HepG2 (cell line): Measurements from ENCODE around the gene THPO. TPM values are rescaled to one million over a fixed set of nuclear protein-coding genes. Genes with fewer than 3 reads are reported as not detected.

ENCODE experiments used
- ATAC-seq: fragments of 200-7000 bp; cut with Tn5 transposase; 3 replicates; pipeline ENCODE4 v1.9.1; 2020; ENCODE audit warnings: mild to moderate bottlenecking, moderate library complexity
- BruUV-seq: library from RNA; stranded (reverse); fragments of 400-500 nt; replicated peaks from 2 replicates; lab custom pipeline; 2021; lab: Mats Ljungman, UMichigan
- CTCF ChIA-PET: fragments of 300-600 bp; formaldehyde crosslinking; extraction: SDS; loops from one replicate; lab custom pipeline; 2021; ENCODE audit warnings: low total read pairs, inconsistent platforms, low intra/inter-chr PET ratio; lab: Yijun Ruan, JAX
- POLR2A ChIA-PET: fragments of 350-600 bp; sonication (Branson Sonifier 250); formaldehyde crosslinking; loops from one replicate; lab custom pipeline; 2020; ENCODE audit warnings: antibody characterized with exemption, inconsistent platforms; lab: Yijun Ruan, JAX
- DNase-seq: peaks from one replicate; pipeline ENCODE4 v3.0.0-alpha.2; 2015; ENCODE audit warnings: low spot score
- FAIRE-seq: peaks from 3 replicates; lab custom pipeline; 2011; peaks lifted over from hg19 to GRCh38; lab: Jason Lieb, UNC
- H2AFZ ChIP-seq: one replicate; pipeline ENCODE4 v1.6.1; 2011; ENCODE audit warnings: low read length, inconsistent platforms
- H3K27ac ChIP-seq: fragments of 300-600 bp; 3 replicates; pipeline ENCODE4 v1.8.0; 2011; ENCODE audit warnings: mixed run types, mild to moderate bottlenecking, mixed read lengths, low read length, inconsistent platforms; ENCODE audit not compliant: insufficient read depth; ENCODE audit errors: extremely low read length
- H3K27me3 ChIP-seq, 2 experiments: fragments of 200-600 bp in 1 of 2; 2 replicates in 1 of 2; 3 replicates in 1 of 2; pipeline versions ENCODE4 v1.6.0 to v1.8.0; 2011; ENCODE audit warnings: low read length in 2 of 2, mild to moderate bottlenecking in 2 of 2, moderate library complexity in 2 of 2, inconsistent platforms in 1 of 2; ENCODE audit not compliant: insufficient read depth in 2 of 2, control insufficient read depth in 1 of 2
- H3K36me3 ChIP-seq, 2 experiments: fragments of 200-600 bp in 1 of 2; replicated peaks in 1 of 2; 2 replicates in 1 of 2; 3 replicates in 1 of 2; pipeline versions ENCODE4 v1.5.1 to v1.8.0; 2011; ENCODE audit warnings: low read length in 2 of 2, inconsistent platforms in 1 of 2; ENCODE audit not compliant: insufficient read depth in 2 of 2, control insufficient read depth in 1 of 2
- H3K4me1 ChIP-seq: 2 replicates; pipeline ENCODE4 v1.5.1; 2012; ENCODE audit warnings: low read length, inconsistent platforms; ENCODE audit not compliant: insufficient read depth
- H3K4me2 ChIP-seq: 2 replicates; pipeline ENCODE4 v1.6.0; 2011; ENCODE audit warnings: low read depth, low read length, inconsistent platforms
- H3K4me3 ChIP-seq, 3 experiments: fragments of 200-600 bp in 1 of 3; sonication (generic), shearing (Covaris generic) in 1 of 3; replicated peaks in 1 of 3; 2 replicates each; pipeline ENCODE4 v1.5.1; 2011 to 2016; ENCODE audit warnings: low read length in 3 of 3, inconsistent platforms in 2 of 3, low read depth in 2 of 3, mild to moderate bottlenecking in 2 of 3, control low read depth in 1 of 3, mixed read lengths in 1 of 3; ENCODE audit not compliant: insufficient read depth in 1 of 3
- H3K79me2 ChIP-seq: one replicate; pipeline ENCODE4 v1.6.1; 2011; ENCODE audit warnings: low read length, inconsistent platforms; ENCODE audit not compliant: insufficient read depth
- H3K9ac ChIP-seq: 2 replicates; pipeline ENCODE4 v1.6.0; 2011; ENCODE audit warnings: mild to moderate bottlenecking, low read depth, low read length, inconsistent platforms; ENCODE audit not compliant: insufficient read depth
- H3K9me3 ChIP-seq: 2 replicates; pipeline ENCODE4 v1.5.1; 2012; ENCODE audit warnings: mild to moderate bottlenecking, low read length
- H4K20me1 ChIP-seq: 2 replicates; pipeline ENCODE4 v1.6.0; 2011; ENCODE audit warnings: inconsistent platforms, mild to moderate bottlenecking, low read length, moderate library complexity; ENCODE audit not compliant: insufficient read depth
- FLYWCH1 ChIP-seq: sonication (generic); formaldehyde crosslinking; IDR thresholded peaks from 2 replicates; pipeline ENCODE4 v1.8.1; 2023; ENCODE audit warnings: mild to moderate bottlenecking, missing genetic modification reagents
- PHF20 ChIP-seq: sonication (generic); formaldehyde crosslinking; IDR thresholded peaks from 2 replicates; pipeline ENCODE4 v1.5.0; 2020; ENCODE audit warnings: mild to moderate bottlenecking, missing genetic modification reagents
- REXO4 ChIP-seq: sonication (generic); formaldehyde crosslinking; IDR thresholded peaks from 2 replicates; pipeline ENCODE4 v1.8.0; 2022; ENCODE audit warnings: missing genetic modification reagents, mild to moderate bottlenecking, borderline replicate concordance
- RXRA ChIP-seq: sonication (generic); formaldehyde crosslinking; IDR thresholded peaks from 2 replicates; pipeline ENCODE4 v1.5.1; 2020; ENCODE audit warnings: missing genetic modification reagents
- SALL2 ChIP-seq: sonication (generic); formaldehyde crosslinking; IDR thresholded peaks from 2 replicates; pipeline ENCODE4 v1.8.1; 2023; ENCODE audit warnings: mild to moderate bottlenecking, missing genetic modification reagents, inconsistent platforms
- THYN1 ChIP-seq: sonication (generic); formaldehyde crosslinking; IDR thresholded peaks from 2 replicates; pipeline ENCODE4 v1.8.1; 2023; ENCODE audit warnings: low read depth, mild to moderate bottlenecking, moderate library complexity, missing genetic modification reagents, borderline replicate concordance
- USF2 ChIP-seq, 2 experiments: sonication (generic) in 1 of 2; formaldehyde crosslinking in 1 of 2; IDR thresholded peaks; 2 replicates each; pipeline versions ENCODE4 v1.5.1 to v1.6.1; 2011 to 2020; ENCODE audit warnings: borderline replicate concordance in 1 of 2, low read depth in 1 of 2, low read length in 1 of 2, mild to moderate bottlenecking in 1 of 2, missing genetic modification reagents in 1 of 2, moderate library complexity in 1 of 2
- ZEB1 ChIP-seq: IDR thresholded peaks from 2 replicates; pipeline ENCODE4 v1.6.1; 2012; ENCODE audit warnings: mild to moderate bottlenecking, low read depth, inconsistent platforms; ENCODE audit not compliant: insufficient replicate concordance
- ZNF232 ChIP-seq: sonication (generic); formaldehyde crosslinking; IDR thresholded peaks from 2 replicates; pipeline ENCODE4 v1.4.0; 2020; ENCODE audit warnings: missing genetic modification reagents, borderline replicate concordance
- ZNF326 ChIP-seq: sonication (generic); formaldehyde crosslinking; IDR thresholded peaks from 2 replicates; pipeline ENCODE4 v1.4.0; 2020; ENCODE audit warnings: missing genetic modification reagents, borderline replicate concordance
- ZNF792 ChIP-seq: IDR thresholded peaks from 2 replicates; pipeline ENCODE4 v1.6.1; 2016
- WGBS: methylation state at CpG from one replicate; pipeline ENCODE4 v1.1.6; 2017; ENCODE audit warnings: low lambda C conversion rate; 5-methylcytosine and 5-hydroxymethylcytosine counted together
- in situ Hi-C: cut with HindIII; loops from 2 replicates; pipeline ENCODE4 v1.10.0; 2017; ENCODE audit warnings: low pct_unique_long_range_greater_than_20kb; ENCODE audit not compliant: extremely low pct_ligation_motif_present
- intact Hi-C: fragments of 100-400 bp; cut with micrococcal nuclease; formaldehyde crosslinking; loops from one replicate; pipeline ENCODE4 v1.10.0; 2022; ENCODE audit not compliant: unreplicated experiment
- polyA plus RNA-seq, 8 experiments: library from polyadenylated mRNA; depleted of rRNA in 3 of 8; stranded (reverse) in 7 of 8; unstranded in 1 of 8; fragments of >200 nt; fragmentation: Illumina TruSeq in 4 of 8; extraction: Trizol in 4 of 8; gene quantifications; 2 replicates each; pipeline versions ENCODE4 v1.2.1 to v1.2.3, GENCODE V29; 2011 to 2016; ENCODE audit warnings: low read depth in 4 of 8, missing spikeins in 1 of 8, mixed read lengths in 1 of 8; ENCODE audit not compliant: insufficient read depth in 1 of 8
- total RNA-seq, 5 experiments: library from RNA; depleted of rRNA; stranded (reverse); fragments of >200 nt; fragmentation: Illumina TruSeq; extraction: Trizol; gene quantifications; 2 replicates each; pipeline ENCODE4 v1.2.3, GENCODE V29; 2016; ENCODE audit warnings: low read depth in 1 of 5
- TF ChIP-seq, protein P1 (sequence below): sonication (generic); formaldehyde crosslinking; IDR thresholded peaks from 2 replicates; pipeline ENCODE4 v1.4.0; 2020; ENCODE audit warnings: mild to moderate bottlenecking, missing genetic modification reagents

Gene THPO
- total and polyA plus RNA-seq, 2 of the 13 experiments (the other 11 are each of a cell fraction or from before 2014, with no cell fraction given): 2.8 to 4.8 TPM

DNA sequence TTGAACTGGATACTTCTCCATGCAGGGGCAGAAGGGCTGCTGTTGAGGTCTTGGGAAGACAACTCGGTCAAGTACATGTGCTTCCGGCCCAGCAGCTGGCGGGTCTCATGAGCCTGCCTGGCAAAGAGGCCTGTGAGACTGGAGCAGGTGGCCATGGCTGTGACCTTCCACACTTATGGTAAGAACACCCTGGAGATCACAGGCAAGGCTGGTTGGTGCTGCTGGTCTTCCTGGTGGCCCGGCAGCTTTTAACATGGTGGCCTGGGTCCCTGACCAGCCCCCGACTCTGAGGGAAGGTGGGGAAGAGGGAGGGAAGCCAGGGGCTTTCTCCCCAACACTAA is 17.3 kb upstream of the THPO start:
- BruUV-seq: no TSS peak
- H3K27me3 ChIP-seq: peaks cover 0 to 4% of the 10 kb centered on the region in 2 experiments; a peak in 1 of 5 replicates
- H4K20me1 ChIP-seq: no peaks in the 10 kb centered on the region
- H3K4me2 ChIP-seq: no peak overlapping the region
- WGBS: 42% methylated on average over 2 of the region's 5 CpGs
- intact Hi-C loops (no loop called here), in situ Hi-C loops (no loop called here)
- TF ChIP-seq USF2 (IDR thresholded peaks at IDR 0.05; ENCODE audit: low read depth, low read length) (no peak), USF2 (CRISPR knock-in tag; IDR thresholded peaks at IDR 0.05; ENCODE audit: borderline replicate concordance) (no peak), ZNF326 (CRISPR knock-in tag) (no peak), RXRA (CRISPR knock-in tag) (no peak), ZNF792 (CRISPR knock-in tag) (no peak), REXO4 (CRISPR knock-in tag) (no peak), PHF20 (CRISPR knock-in tag) (no peak), SALL2 (CRISPR knock-in tag) (no peak), FLYWCH1 (no peak), THYN1 (CRISPR knock-in tag) (no peak), ZNF232 (CRISPR knock-in tag) (no peak), ZEB1 (no peak)
- TF ChIP-seq, protein P1, sequence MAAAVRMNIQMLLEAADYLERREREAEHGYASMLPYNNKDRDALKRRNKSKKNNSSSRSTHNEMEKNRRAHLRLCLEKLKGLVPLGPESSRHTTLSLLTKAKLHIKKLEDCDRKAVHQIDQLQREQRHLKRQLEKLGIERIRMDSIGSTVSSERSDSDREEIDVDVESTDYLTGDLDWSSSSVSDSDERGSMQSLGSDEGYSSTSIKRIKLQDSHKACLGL (CRISPR knock-in tag): no peak
- no peak overlapping the region for H2AFZ ChIP-seq
- DNase-seq: no peak
- CTCF ChIA-PET: no interaction called here
- H3K4me3 ChIP-seq: no peak overlapping the region
- no peak for FAIRE-seq
- POLR2A ChIA-PET: interaction anchor here (0.9 to 1.5 kb wide), 2 partner anchors 18 to 33 kb away, joined by 3 to 6 read pairs; partner anchors contain the start of gene THPO
- no peaks in the 10 kb centered on the region for H3K36me3 ChIP-seq
- H3K9ac ChIP-seq: no peak overlapping the region
- H3K4me1 ChIP-seq: no peaks in the 10 kb centered on the region
- H3K27ac ChIP-seq: no peak overlapping the region
- H3K79me2 ChIP-seq: no peaks in the 10 kb centered on the region
- H3K9me3 ChIP-seq: no peaks in the 10 kb centered on the region
- no peak for ATAC-seq
